Effector memory CD4-positive, alpha-beta T cell (primary cell): ENCODE results near the gene CASTOR1.
A peak's percentile ranks its signal among the peaks of the same experiment; 100 is the strongest.

Experiments used
- DNase-seq, 3 donors: peaks; one replicate each; pipeline ENCODE4 v3.0.0-alpha.2; 2020
- H3K27ac ChIP-seq: 2 replicates; pipeline ENCODE4 v1.7.0; 2013; ENCODE audit warnings: mild to moderate bottlenecking, low read length, moderate library complexity; ENCODE audit not compliant: insufficient read depth, poor library complexity, severe bottlenecking
- H3K27me3 ChIP-seq: replicated peaks from 2 replicates; pipeline ENCODE4 v1.7.0; 2013; ENCODE audit warnings: mild to moderate bottlenecking, low read length; ENCODE audit not compliant: insufficient read depth, control insufficient read depth, poor library complexity, severe bottlenecking
- H3K36me3 ChIP-seq: 2 replicates; pipeline ENCODE4 v1.7.0; 2013; ENCODE audit warnings: mild to moderate bottlenecking, low read length, moderate library complexity; ENCODE audit not compliant: control insufficient read depth, insufficient read depth
- H3K4me1 ChIP-seq: 2 replicates; pipeline ENCODE4 v1.7.0; 2013; ENCODE audit warnings: low read length, mild to moderate bottlenecking; ENCODE audit not compliant: control insufficient read depth, insufficient read depth, poor library complexity, severe bottlenecking
- H3K4me3 ChIP-seq: 2 replicates; pipeline ENCODE4 v1.7.0; 2013; ENCODE audit warnings: low read length, low read depth, mild to moderate bottlenecking; ENCODE audit not compliant: insufficient read depth, poor library complexity, severe bottlenecking
- H3K9me3 ChIP-seq: 2 replicates; pipeline ENCODE4 v1.7.0; 2013; ENCODE audit warnings: mild to moderate bottlenecking, low read length, moderate library complexity; ENCODE audit not compliant: control insufficient read depth

Gene CASTOR1

DNA sequence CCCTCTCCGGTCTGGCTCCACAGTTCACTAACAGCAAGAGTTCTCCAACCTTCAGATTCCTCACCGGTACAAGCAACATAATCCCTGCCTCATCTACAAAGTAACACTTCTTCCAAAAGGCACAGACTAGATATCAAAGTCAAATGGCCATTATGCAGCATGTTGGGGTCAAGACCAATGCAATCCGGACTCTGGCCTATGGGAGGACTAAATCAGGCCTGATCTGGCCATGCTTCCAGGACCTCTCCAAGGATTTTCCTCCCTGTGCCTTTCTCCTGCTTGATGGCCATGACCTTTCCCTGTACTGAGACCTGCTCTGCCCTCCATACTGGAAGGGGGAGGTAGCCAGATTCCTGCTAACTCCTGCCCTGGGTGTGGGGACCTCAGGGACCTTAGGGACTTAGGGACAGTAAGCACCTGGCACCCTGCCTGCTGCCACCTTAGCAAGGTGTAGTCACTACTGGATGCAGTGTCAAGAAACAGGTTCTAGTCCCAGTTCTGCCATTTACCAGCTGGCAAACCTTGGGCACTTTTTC, 30.8 kb upstream of the CASTOR1 start:
- no peak overlapping the region for H3K4me3 ChIP-seq
- H3K27me3 ChIP-seq = no peaks in the 10 kb centered on the region
- H3K27ac ChIP-seq = no peak overlapping the region
- H3K4me1 ChIP-seq = peaks cover 75% of the 10 kb centered on the region
- H3K9me3 ChIP-seq = no peaks in the 10 kb centered on the region
- H3K36me3 ChIP-seq = peaks cover 3% of the 10 kb centered on the region
- DNase-seq = no peak

DNA sequence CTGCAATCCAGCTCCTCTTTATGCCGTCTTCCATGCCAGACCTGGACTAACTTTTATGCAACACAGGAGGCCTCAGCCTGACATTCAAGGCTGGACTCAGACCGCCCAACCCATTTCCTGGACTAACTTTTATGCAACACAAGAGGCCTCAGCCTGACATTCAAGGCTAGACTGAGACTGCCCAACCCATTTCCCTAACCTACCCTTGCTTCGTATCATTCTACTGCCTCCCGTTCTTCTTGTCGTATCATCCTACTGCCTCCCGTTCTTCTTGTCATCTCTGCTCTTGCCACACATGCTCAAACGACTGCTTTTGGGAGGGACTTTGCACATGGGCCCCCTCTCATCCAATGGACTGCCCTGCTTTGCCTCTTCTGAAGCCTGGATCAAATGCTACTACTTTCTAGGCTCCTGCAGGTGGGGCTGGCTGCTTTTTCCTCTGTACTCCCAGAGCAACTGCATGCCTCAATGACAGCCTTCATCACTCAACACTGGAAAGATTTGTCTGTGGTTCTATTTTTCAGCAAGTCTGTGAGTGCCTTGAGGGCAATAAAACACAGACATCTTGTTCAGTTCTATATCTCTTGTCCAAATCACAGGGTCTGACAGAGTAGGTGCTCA, 29.6 kb upstream of the CASTOR1 start:
- DNase-seq = no peak
- Histone ChIP-seq H3K27ac (no peak overlapping the region), H3K9me3 (no peaks in the 10 kb centered on the region), H3K27me3 (no peaks in the 10 kb centered on the region), H3K4me1 (peaks cover 74% of the 10 kb centered on the region), H3K36me3 (peaks cover 3% of the 10 kb centered on the region), H3K4me3 (no peak overlapping the region)

- no peak for DNase-seq
- H3K4me3 ChIP-seq = no peak overlapping the region
- peaks cover 3% of the 10 kb centered on the region for H3K36me3 ChIP-seq
- H3K4me1 ChIP-seq = peaks cover 76% of the 10 kb centered on the region
- no peaks in the 10 kb centered on the region for H3K9me3 ChIP-seq
- no peak overlapping the region for H3K27ac ChIP-seq
- no peaks in the 10 kb centered on the region for H3K27me3 ChIP-seq
Observed at GRCh38 chr22:30317778-30318177, 28.5 kb upstream of the CASTOR1 start.

GRCh38 chr22:30315962-30316576, 26.8 kb upstream of the CASTOR1 start:
- peaks cover 79% of the 10 kb centered on the region for H3K4me1 ChIP-seq

GRCh38 chr22:30314915-30315314, 25.6 kb upstream of the CASTOR1 start:
- H3K27me3 ChIP-seq = no peaks in the 10 kb centered on the region
- H3K4me1 ChIP-seq = peaks cover 84% of the 10 kb centered on the region
- no peaks in the 10 kb centered on the region for H3K9me3 ChIP-seq
- peak overlapping the region; percentile 52 for H3K27ac ChIP-seq
- no peak overlapping the region for H3K4me3 ChIP-seq
- peak; percentile 57 to 63 (median 60) for DNase-seq
- peaks cover 3% of the 10 kb centered on the region for H3K36me3 ChIP-seq

More at GRCh38 chr22:30315962-30316576, 26.8 kb upstream of the CASTOR1 start:
- H3K9me3 ChIP-seq = no peaks in the 10 kb centered on the region
- peaks cover 3% of the 10 kb centered on the region for H3K36me3 ChIP-seq
- no peak overlapping the region for H3K4me3 ChIP-seq
- no peaks in the 10 kb centered on the region for H3K27me3 ChIP-seq
- peak overlapping the region; percentile 52 for H3K27ac ChIP-seq
- DNase-seq = no peak

DNA sequence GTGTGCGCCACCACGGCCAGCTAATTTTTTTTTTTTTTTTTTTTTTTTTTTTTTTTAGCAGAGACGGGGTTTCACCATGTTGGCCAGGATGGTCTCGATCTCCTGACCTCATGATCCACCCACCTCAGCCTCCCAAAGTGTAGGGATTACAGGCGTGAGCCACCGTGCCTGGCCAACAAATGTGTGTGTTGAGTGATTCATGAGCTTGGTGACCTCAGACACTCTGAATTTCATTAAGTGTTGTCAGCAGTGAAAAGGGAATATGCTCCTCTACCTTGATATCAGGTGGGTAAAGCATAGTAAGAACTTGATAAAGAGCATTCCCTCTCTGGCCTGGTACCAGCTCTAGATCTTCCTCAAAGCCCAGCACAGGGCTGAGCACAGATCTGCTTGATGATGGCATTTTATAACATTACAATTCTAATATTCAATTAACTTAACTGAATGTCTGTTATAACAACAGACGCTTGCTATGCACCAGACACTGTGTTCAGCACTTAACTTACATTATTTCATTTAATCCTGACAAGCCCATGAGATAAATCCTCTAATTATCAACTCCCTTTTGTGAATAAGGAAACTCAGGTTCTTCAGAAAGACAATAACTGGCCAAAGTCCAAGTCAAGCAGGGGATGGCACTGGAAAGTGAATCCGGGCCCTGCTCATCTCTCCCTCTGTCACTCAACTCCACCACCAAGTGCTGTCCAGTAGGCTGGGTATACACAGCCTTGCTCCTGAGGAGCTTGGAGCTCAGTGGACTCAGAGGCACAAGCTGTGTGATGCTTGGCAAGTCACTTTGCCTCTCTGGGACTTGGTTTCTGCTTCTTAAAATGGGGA, 24.4 kb upstream of the CASTOR1 start:
- Histone ChIP-seq H3K9me3 (no peaks in the 10 kb centered on the region), H3K27ac (peak overlapping the region; percentile 48), H3K4me1 (peaks cover 86% of the 10 kb centered on the region), H3K27me3 (no peaks in the 10 kb centered on the region), H3K4me3 (no peak overlapping the region), H3K36me3 (no peaks in the 10 kb centered on the region)
- DNase-seq = no peak

GRCh38 chr22:30312053-30312452, 22.7 kb upstream of the CASTOR1 start:
- Histone ChIP-seq H3K9me3 (no peaks in the 10 kb centered on the region), H3K4me3 (no peak overlapping the region), H3K4me1 (peaks cover 96% of the 10 kb centered on the region), H3K27ac (peak overlapping the region; percentile 34), H3K36me3 (no peaks in the 10 kb centered on the region), H3K27me3 (no peaks in the 10 kb centered on the region)
- no peak for DNase-seq

DNA sequence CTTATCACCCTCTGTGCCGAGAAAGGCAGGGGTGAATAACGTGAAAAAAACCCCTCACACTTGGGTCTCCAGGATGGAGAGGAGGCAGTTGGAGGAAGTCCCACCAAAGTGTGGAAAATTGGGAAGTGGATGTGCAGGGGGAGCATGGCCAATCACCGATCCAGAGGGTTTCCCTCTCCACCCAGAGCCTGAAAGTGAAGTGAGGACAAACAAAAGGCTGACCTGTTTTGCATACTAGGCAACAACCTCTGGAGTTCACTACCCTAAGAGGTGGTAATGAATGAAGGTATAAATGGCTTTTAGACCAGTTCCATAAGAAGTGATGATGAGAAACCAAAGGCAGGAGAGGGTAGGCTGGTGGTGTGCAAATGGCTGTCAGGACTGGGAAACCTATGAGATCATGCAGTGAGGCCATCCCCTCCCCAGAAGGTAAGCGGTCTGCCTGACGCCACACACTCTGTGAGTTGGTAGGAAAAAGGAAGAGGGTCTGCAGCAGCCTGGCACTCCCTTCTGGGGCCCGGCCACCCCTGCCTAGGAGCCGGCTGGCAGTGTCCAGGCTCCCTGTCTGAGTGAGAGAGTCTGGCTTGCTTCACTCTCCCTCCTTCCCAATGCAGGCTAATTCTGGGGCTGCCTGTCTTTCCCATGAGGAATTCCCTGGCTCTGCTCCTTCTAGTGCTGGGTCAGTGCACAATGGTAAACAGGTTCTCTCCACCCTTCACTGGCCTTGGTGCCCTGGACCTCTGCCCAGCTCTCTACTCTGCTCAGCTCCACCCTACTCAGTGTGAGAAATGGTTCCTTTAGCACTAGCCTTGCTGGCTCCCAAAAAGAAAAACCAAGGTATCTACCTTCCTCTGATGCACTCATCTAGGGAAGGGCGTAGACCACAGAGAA, 21.8 kb upstream of the CASTOR1 start:
- Histone ChIP-seq H3K27me3 (no peaks in the 10 kb centered on the region), H3K9me3 (no peaks in the 10 kb centered on the region), H3K4me3 (no peak overlapping the region), H3K4me1 (peaks cover 92% of the 10 kb centered on the region), H3K36me3 (no peaks in the 10 kb centered on the region), H3K27ac (peak overlapping the region; percentile 70)
- no peak for DNase-seq

DNA sequence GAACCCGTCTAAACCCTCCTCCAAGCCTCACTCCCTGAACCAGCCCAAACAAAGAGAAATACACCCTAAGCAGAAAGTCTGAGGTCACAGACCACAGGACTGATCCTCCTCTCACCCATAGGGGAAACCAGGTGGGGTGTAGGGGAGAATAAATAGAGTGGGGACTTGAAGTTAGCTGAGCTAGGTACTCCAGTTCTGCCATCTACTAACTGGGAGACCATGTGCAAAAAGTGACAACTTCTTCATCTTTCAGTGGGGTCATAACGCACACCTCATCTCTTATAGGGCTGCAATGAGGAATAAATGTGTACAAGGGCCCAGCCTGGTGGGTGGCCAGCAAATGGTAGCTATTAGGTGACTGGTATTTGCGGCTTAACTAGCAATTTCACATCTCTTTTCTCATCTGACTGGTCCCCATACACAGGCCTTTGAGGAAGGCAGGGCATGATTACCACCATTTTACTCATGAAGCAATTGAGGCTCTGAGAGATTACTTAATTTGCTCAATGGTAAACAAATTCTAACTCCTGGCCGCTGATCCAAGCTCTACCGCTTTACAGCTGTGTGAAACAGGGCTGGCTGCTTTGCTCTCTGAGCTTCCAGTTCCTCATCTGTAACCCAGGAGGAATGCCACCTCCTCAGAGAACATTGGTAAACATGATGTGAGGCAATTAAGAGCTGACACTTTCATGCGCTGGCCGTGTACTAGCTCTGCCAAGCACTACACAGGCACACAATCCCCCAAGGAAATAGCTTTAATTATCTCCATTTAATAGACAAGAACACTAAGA, 20.8 kb upstream of the CASTOR1 start:
- Histone ChIP-seq H3K36me3 (no peaks in the 10 kb centered on the region), H3K27me3 (no peaks in the 10 kb centered on the region), H3K9me3 (no peaks in the 10 kb centered on the region), H3K27ac (peak overlapping the region; percentile 70), H3K4me1 (peaks cover 92% of the 10 kb centered on the region), H3K4me3 (peak overlapping the region; percentile 4)
- no peak for DNase-seq
